Activated CD4-positive, alpha-beta T cell treated with anti-CD3 and anti-CD28 coated beads, Interleukin-2, Interleukin-6, amounts not matched to agents 100 ng/mL and 50 ng/mL, durations not matched to agents 16 hours and 8 hours (primary cell): ENCODE results near the gene CELA2B.
A peak's percentile ranks its signal among the peaks of the same experiment; 100 is the strongest.
"Not testable (repeated sequence)": the region's sequence is repeated elsewhere in the genome, so short reads cannot be mapped to it uniquely, and the experiment has no call there.

Experiments used
- DNase-seq: peaks from one replicate; pipeline ENCODE4 v3.0.0-alpha.2; 2020

Gene CELA2B

DNA sequence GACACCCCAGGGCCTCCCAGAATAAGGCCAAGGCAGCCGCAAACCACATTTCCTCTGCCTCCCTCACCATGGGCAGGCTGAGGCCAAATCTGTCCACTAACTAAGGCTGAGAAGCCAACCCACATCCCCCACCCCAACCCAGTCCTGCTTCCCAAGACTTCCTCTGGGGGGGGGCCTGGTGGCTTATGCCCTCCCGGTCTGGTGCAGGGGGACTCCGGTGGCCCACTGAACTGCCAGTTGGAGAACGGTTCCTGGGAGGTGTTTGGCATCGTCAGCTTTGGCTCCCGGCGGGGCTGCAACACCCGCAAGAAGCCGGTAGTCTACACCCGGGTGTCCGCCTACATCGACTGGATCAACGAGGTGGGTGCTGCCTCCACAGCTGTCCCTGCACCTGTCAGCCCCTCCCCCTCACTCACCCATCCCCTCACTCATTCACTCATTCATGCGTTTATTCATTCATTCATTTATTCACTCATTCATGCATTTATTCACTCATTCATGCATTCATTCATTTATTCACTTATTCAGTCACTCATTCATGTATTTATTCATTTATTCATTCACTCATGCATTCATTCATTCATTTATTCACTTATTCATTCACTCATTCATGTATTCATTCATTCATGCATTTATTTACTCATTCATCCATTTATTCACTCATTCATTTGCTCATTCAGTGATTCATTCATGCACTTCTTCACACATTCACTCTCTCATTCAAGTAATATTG lies 30.3 kb upstream of the CELA2B start:
- no peak for DNase-seq

DNA sequence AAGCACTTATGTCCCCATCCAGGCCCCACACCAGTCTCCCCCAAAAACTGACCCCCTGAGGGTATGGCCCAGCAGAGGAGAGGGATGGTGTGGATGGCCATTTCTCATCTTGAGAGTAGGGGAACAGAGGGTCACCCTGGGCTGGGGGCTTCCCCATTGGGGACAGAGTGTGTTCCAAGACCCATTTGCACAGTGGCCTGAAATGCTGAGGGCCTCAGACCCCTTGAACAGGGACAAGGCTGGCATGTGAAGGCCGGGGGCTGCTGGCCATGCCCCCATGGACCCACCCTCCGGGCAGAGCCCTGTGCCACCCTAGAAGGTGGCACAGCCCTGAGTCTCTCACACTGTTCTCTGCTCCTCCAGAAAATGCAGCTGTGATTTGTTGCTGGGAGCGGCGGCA lies 29.7 kb upstream of the CELA2B start:
- DNase-seq: no peak

DNA sequence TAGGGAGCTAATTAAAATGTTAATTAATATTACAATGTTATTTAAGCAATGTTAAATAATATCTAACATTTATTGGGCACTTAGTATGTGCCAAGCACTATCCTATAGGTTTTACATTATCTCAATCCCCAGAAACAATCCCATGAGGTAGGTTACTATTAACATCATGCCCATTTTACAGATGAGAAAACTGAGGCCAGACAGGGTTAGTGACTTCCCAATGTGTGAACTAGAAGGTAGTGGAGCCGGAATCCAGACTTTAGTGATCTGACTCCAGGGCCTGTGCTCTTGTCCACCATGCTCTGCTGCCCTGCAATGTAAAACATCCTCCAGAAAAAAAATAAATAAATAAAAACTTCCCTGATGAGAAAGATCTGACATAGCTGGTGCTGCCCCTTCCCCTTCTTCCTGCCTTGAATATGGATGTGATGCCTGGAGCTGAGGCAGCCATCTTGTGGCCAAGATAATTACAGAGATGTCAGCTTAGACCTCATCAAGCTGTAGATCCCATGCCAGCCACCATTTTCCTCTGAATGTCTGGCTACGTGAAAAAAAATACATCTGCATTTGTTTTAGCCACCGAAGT lies 26.9 kb upstream of the CELA2B start:
- DNase-seq: no peak

DNA sequence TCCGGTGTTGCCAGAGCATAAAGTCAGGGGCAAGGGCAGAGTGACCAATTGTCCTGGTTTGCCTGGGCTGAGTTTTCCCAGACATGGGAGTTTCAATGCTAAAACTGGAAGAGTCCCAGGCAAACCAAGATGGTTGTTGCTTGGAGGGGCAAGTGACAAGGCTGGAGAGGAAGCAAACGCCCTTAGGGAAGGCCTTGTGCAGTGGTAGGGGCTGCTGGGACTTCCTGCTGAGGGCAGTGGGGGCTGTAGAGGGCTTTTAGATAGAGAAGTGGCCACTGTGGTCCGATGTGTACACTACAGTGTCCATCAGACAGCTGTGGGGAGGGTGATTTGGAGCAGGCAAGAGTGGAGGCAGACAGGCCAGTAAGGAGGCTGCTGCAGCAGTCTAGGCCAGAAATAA lies 26.3 kb upstream of the CELA2B start:
- no peak for DNase-seq

DNA sequence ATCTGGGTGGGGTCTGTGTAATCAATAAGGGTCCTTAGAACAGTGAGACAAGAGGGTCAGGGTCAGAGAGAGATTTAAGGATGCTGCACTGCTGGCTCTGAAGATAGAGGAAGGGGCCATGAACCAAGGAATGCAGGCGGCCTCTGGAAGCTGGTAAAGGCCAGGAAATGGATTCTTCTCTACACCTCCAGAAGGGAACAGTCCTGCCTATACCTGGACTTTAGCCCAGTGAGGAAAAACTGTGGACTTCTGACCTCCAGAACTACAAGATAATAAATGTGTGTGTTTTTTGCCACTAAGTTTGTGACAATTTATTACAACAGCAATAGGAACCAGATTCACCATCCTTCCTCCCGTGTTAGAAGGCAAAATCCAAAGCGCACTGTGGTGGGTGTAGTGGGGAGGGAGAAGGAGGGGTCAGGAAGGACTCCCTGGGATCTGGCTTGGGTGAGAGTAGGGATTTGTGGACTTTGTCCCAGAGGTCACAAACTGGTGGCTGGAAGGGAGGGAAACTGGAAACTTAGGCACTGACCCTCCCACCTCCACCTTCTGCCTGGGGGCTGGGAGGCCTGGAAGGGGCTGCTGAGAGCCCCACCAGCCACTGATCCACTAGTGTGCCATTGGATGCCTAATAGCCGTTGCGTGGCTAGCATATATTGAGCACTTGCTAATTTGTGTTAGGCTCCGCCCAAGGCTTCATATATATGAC lies 24.7 kb upstream of the CELA2B start:
- no peak for DNase-seq

DNA sequence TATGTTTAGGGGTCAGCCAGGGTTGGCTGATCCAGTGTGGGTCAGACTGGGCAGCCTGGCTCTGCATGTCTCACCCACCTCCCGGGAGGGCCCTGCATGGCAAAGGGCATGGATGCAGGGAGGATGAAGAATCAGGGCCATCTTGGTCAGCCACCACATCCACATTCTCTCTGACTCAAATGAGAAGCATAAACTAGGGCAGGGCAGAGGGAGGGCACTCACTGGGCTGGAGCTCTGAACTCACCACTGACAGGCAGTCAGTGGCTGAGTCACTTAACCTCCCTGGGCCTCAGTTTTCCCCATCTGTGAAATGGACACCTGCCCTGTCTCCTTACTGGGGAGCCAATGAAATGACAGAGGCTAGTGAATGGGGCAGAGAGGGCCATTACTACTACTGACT lies 23.7 kb upstream of the CELA2B start:
- no peak for DNase-seq

DNA sequence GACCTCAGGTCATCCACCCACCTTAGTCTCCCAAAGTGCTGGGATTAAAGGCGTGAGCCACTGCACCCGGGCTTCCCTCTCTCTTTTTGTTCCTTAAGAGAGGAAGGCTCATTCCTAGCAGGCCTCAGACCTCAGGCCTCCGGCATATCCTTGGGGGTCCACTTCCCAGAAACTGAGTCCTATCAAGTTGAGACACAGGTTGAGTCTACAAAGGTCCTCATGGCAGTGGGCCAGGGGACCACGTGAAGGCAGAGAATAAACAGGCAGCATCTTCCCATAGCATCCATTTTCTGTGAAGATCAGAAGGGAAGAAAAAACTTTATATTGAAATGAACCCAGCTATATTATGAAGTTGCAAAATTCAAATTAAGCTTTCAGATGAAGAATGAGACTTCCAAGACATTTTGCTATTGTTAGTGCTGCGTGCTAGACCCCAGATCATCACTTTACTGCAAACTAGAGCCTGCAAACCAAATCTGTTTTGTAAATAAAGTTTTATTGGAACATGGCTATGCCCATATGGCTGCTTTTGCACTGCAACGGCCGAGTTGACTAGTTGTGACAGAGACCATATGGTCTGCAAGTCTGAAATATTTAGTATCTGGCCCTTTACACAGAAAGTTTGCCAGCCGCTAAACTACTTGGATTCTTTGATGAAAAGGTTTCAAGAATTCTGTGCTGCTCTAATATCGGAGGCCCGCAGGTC lies 22.9 kb upstream of the CELA2B start:
- DNase-seq: no peak

DNA sequence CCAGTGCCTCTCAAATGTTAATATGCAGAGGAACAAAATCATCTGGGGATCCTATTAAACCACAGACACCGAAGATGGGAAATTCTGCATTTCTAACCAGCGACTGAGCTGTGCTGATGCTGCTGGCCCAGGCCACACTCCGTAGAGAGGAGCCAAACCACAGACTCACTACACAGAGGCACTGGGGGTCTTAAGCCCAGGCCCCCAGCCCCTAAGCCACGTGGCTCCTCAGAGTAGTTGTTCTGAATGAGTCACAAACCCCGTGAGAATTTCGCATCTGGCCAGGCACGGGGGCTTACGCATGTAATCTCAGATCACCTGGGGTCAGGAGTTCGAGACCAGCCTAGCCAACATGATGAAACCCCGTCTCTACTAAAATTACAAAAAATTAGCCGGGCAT lies 22.2 kb upstream of the CELA2B start:
- no peak for DNase-seq

DNA sequence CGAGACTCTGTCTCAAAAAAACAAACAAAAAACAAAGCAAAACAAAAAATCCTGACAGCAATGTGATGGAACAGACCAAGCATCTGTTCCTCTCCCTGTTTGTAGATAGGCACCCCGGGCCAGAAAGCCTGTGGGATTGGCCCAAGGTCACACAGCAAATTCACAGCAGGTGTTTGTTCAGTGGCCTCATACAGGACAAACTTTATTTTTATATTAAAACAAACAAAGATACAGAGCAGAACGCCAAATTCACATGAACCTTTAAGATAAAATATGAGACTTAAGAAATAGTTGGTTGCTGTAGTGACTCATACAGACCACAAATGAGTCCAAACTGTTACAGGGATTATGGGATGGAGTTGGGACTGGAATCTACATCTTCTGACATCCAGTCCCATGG lies 21.6 kb upstream of the CELA2B start:
- DNase-seq: no peak

DNA sequence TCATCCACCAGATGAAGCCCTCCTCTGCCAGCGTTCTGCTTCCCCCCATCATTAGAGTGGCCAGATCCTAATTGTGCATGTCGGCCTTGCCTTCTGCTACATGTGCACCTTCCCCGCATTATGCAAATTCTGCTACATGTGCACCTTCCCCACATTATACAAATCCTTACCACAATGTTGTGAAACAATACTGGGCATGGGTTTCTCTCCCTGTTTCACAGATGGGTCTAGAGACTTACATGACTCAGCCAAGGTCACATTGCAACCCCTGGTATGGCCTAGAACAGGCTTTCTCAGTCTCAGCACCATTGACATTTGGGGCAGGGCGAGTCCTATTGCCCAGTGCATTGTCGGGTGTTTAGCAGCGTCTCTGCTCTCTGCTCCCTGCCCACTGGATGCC lies 20.4 kb upstream of the CELA2B start:
- DNase-seq: peak; percentile 9

DNA sequence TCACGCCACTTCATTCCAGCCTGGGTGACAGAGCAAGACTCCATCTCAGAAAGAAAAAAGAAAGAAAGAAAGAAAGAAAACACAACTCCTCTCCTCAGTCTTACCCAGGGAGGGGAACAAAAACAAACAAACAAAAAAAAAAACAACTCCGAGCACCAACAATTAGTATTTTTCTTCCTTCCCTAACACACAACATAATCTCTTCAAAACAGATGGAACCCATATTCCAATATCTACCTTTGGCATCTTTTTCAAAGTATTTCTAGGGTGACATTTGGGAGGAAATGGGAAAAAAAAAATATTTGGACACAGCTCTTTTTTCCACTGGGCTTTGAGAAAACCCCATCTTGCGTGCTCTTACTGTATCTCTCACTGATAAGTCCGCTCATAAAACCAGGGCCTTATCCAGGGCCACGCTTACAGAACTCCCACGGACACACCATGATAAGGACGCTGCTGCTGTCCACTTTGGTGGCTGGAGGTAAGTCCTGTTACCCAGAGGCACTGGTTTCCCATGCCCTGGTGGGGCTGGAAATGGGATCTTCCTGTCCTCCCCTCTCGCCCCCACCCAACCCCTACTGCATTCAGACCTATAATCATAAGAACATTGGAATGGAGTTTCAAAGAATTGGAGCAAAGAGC lies 19.5 kb upstream of the CELA2B start, which contains the start of gene CELA2A:
TSS of gene CELA2A (plus strand) at position 420 of the 642 bp plus-strand sequence. CDS start at position 442, 22 bp downstream.
- no peak for DNase-seq

DNA sequence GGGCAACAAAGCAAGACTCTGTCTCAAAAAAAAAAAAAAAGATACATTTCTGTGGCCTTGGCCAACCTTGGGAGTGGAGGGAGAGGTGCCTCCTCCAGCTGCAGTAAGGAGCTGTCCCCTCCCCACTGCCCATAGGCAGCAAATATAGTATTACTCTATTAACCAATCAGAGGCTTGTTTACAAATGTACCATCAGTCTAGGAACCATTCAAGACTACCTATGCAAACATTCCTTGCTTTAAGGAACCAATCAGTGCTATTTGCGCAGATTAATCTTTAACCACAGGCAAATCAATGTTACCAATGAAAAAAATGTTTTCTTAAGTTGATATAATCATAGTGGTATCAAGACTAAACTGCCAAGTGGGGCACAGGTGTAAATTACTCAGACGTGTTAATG lies 18.3 kb upstream of the CELA2B start:
- DNase-seq: no peak

DNA sequence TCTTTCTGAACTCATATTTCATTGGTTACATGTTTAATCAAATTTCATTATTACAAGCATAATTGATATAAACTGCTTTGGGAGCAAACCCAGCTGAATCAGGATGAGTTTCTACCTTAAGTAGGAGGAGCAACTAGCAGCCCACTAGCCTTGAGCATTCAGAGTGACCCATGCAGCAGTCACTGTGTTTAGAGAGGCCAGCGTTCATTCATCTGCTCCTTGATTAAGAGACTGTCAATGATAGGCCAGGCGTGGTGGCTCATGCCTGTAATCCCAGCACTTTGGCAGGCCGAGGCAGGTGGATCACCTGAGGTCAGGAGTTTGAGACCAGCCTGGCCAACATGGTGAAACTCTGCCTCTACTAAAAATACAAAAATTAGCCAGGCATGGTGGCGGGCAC lies 17.5 kb upstream of the CELA2B start:
- not testable (repeated sequence) for DNase-seq

DNA sequence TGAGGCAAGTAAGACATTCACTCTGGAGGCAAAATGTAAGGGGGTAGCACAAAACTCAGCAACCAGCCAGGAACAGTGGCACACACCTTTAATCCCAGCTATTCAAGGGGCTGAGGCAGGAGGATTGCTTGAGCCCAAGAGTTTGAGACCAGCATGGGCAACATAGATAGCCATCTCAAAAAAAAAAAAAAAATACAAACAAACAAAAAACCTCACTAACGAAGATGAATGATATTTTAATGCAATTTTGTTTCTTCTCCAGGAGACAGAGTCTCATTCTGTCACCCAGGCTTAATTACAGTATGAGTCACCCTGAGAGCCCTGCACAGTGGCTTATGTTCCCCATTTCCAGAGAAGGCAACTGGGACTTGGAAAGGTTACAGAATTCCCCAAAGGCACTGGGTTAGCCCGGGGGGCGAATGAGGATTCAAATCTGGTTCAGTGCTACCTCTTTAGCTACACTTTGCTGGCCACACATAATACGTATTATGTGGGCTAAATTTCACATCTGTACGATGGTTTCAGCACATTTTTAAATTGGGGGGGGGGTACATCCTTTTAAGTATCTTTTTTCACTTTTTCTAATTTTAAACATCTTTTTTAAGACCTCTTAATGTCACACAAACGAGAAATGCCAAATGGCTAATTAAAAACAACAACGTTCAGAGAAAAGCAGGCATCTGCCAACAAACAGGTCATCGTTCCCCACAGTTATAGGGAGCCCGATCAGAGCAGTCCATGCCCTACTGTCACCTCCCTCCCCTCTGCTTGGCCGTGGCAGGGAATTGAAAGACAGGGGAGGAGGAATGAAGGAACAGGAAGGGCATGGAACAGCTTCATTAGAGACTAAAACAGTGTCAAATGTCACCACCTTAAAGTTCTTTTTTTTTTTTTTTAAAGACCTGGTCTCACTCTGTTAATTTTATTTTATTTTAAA lies 15.9 kb upstream of the CELA2B start:
- no peak for DNase-seq

DNA sequence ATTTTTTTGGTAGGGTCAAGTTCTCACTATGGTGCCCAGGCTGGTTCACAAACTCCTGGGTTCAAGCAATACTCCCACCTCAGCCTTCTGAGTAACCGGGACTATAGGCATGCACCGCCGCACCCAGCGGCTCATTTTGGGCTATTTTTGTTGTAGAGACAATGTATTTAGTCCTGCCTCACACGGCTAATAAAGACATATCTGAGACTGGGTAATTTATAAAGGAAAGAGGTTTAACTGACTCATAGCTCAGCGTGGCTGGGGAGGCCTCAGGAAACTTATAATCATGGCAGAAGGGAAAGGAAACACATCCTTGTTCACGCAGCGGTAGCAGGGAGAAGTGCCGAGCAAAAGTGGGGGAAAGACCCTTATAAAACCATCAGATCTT lies 15.2 kb upstream of the CELA2B start:
- no peak for DNase-seq

DNA sequence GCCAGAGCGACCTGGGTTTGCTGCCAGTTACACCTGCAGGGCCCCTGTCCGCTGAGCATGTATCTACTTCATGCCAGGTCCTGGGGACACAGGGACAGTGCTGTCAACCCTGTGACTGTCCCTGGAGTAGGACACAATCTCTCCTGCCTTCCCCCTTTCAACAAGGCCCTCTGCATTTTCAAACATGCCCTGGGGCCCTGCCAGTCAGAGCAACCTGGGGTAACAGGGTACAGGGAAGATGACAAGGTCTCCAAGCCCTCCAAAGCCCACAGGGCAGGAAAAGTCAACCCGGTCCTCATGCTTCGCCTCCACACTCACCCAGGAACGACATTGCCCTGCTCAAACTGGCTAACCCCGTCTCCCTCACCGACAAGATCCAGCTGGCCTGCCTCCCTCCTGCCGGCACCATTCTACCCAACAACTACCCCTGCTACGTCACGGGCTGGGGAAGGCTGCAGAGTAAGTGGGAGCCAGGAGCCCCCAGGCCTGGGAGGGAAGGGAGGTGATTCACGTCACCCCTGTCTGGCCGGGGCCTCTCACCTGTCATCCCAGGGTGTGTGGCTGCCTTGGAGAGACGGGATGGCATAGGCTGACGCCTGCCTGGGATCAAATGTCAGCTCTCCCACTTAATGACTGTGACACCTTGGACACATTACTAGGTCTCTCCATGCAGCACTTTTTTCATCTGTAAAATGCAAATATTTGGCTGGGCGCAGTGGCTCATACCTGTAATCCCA lies 12.7 kb upstream of the CELA2B start:
- DNase-seq: not testable (repeated sequence)

DNA sequence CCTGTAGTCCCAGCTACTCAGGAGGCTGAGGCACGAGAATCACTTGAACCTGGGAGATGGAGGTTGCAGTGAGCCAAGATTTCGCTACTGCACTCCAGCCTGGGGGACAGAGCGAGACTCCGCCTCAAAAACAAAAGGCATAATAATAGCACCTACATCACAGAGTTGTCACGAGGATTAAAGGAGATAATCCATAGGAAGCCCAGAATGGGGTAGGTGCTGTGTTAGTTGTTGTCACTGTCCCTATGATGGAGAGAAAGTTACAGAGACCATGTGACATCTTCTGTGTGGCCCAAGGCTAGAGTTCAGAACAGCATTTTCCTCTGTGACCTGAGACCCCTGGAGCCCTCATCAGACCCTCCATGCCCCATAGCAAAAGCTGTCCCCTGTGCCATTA lies 12.0 kb upstream of the CELA2B start:
- DNase-seq: not testable (repeated sequence)

DNA sequence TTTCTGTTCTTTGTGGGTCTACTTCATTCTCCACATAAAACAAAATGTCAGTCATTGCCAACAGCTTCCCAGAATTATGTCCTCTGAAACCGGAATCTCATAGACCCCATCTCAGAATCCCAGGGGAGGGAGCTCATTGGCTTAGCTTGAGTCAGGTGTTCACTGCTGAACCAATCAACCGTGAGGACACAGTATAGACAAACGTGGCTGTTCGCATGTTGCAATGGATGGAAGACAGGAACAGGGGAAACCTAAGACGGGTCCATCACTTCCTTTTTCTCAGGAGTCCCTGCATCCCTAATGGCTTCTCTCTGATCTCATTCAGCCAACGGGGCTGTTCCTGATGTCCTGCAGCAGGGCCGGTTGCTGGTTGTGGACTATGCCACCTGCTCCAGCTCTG lies 10.2 kb upstream of the CELA2B start:
- no peak for DNase-seq

DNA sequence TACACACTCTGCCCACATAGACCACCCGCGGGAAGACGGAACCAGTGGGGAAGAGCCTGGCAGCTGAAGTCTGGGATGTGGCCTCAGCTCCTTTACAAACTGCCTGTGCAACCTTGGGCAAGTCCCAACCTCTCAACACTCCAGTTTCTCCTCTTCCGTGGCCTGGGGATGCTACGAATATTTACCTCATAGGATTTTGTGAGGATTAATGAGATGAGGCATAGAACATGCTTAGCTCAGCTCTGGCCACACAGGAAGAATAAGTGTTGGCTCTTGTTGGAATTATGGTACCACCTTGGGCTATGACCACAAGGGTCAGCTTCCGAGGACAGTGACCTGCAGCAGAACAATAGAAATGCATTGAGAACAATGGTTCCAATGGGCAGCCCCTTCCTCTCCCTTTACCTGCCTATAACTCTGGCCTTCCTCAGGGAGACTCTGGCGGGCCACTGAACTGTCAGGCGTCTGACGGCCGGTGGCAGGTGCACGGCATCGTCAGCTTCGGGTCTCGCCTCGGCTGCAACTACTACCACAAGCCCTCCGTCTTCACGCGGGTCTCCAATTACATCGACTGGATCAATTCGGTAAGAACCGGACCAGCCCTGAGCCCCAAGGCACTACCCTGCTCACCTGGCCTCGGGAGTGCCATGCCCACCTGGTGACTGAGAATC lies 8.8 kb upstream of the CELA2B start:
- DNase-seq: not testable (repeated sequence)

DNA sequence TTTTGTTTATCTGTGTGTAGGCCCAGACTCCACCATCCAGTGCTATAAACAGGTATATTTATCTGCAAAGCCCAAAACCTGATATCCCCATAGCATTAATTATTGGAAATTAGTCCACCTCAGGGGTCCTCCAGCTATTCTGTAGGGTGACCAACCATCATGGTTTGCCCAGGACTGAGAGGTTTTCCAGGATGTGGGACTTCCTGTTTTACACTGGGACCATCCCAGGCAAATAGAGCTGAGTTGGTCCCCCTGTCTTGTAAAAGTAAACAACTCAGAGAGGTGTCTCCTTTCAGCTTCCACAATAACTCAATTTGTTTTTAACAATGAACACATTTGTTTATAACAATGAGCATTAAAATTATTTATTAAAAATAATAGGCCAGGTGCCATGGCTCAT lies 7.8 kb upstream of the CELA2B start:
- no peak for DNase-seq

DNA sequence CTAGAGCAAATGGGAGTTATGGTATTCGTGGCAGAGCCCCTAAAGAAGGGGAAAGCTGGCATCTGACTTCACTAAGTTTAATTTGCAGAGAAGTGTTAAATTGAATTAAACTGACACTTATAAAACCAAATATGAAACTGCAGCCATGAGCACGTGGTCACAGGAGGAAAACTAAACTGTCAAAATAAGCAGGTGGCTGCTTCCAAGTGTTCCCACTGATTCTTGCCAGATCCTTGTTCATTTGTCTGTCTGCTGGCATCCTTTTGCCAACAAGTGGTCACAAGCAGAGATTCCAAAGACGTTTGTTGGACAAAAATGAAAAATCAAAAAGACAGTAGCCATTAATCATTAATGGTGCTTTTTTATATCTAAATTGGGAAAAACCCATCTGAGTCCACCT lies 6.5 kb upstream of the CELA2B start:
- no peak for DNase-seq
